Mesenchymal stem cell (in vitro differentiated cells and primary cell): ENCODE results near the gene NCK1.
A peak's percentile ranks its signal among the peaks of the same experiment; 100 is the strongest.

Source experiments
- DNase-seq: peaks from one replicate; pipeline ENCODE4 v3.0.0-alpha.2; 2013
- H2AFZ ChIP-seq: one replicate; pipeline ENCODE4 v1.6.1; 2013; ENCODE audit warnings: low read depth, mild to moderate bottlenecking, control low read depth, inconsistent platforms, low read length, moderate library complexity
- H2AK5ac ChIP-seq: 2 replicates; pipeline ENCODE4 v1.6.1; 2013; ENCODE audit warnings: low read length, moderate library complexity, mild to moderate bottlenecking, inconsistent platforms; ENCODE audit not compliant: severe bottlenecking
- H2BK120ac ChIP-seq: one replicate; pipeline ENCODE4 v1.6.1; 2013; ENCODE audit warnings: low read depth, mild to moderate bottlenecking, inconsistent platforms, low read length, moderate library complexity
- H2BK12ac ChIP-seq, 2 experiments: one replicate each; pipeline ENCODE4 v1.6.1; 2013; ENCODE audit warnings: inconsistent platforms in 2 of 2, low read length in 2 of 2, mild to moderate bottlenecking in 2 of 2, moderate library complexity in 2 of 2, control low read depth in 1 of 2
- H2BK15ac ChIP-seq: one replicate; pipeline ENCODE4 v1.6.1; 2013; ENCODE audit warnings: mild to moderate bottlenecking, low read depth, inconsistent platforms; ENCODE audit not compliant: poor library complexity, severe bottlenecking
- H2BK5ac ChIP-seq: 2 replicates; pipeline ENCODE4 v1.6.1; 2013; ENCODE audit warnings: low read depth, mild to moderate bottlenecking, low read length, control low read depth, inconsistent platforms; ENCODE audit not compliant: poor library complexity, severe bottlenecking
- H3K14ac ChIP-seq, 2 experiments: one replicate each; pipeline ENCODE4 v1.6.1; 2013; ENCODE audit warnings: inconsistent platforms in 2 of 2, low read length in 2 of 2, control low read depth in 1 of 2, mild to moderate bottlenecking in 1 of 2, moderate library complexity in 1 of 2
- H3K18ac ChIP-seq, 2 experiments: one replicate each; pipeline ENCODE4 v1.6.1; 2013; ENCODE audit warnings: inconsistent platforms in 2 of 2, low read length in 2 of 2, control low read depth in 1 of 2, low read depth in 1 of 2, mild to moderate bottlenecking in 1 of 2
- H3K23ac ChIP-seq, 2 experiments: one replicate each; pipeline ENCODE4 v1.6.1; 2013; ENCODE audit warnings: inconsistent platforms in 2 of 2, low read length in 2 of 2, mild to moderate bottlenecking in 2 of 2, moderate library complexity in 2 of 2, control low read depth in 1 of 2
- H3K27ac ChIP-seq: 2 replicates; pipeline ENCODE4 v1.5.1; 2013; ENCODE audit warnings: mild to moderate bottlenecking, moderate library complexity, low read length, control low read depth, inconsistent platforms; ENCODE audit not compliant: poor library complexity, severe bottlenecking
- H3K27me3 ChIP-seq, 2 experiments: 2 replicates each; pipeline versions ENCODE4 v1.6.1 to v1.7.0; 2013; ENCODE audit warnings: low read length in 2 of 2, mild to moderate bottlenecking in 2 of 2, moderate library complexity in 2 of 2, control low read depth in 1 of 2, inconsistent platforms in 1 of 2; ENCODE audit not compliant: control insufficient read depth in 1 of 2, insufficient read depth in 1 of 2
- H3K36me3 ChIP-seq, 2 experiments: 2 replicates each; pipeline versions ENCODE4 v1.6.1 to v1.7.0; 2013; ENCODE audit warnings: low read length in 2 of 2, control low read depth in 1 of 2, inconsistent platforms in 1 of 2, low read depth in 1 of 2, mild to moderate bottlenecking in 1 of 2; ENCODE audit not compliant: insufficient read depth in 2 of 2, control insufficient read depth in 1 of 2
- H3K4ac ChIP-seq, 2 experiments: one replicate each; pipeline ENCODE4 v1.6.1; 2013; ENCODE audit warnings: inconsistent platforms in 2 of 2, low read length in 2 of 2, mild to moderate bottlenecking in 2 of 2, moderate library complexity in 2 of 2, control low read depth in 1 of 2, low read depth in 1 of 2
- H3K4me1 ChIP-seq: 2 replicates; pipeline ENCODE4 v1.6.1; 2013; ENCODE audit warnings: low read depth, low read length, control low read depth; ENCODE audit not compliant: control insufficient read depth, insufficient read depth
- H3K4me2 ChIP-seq: 2 replicates; pipeline ENCODE4 v1.6.1; 2013; ENCODE audit warnings: low read length, mild to moderate bottlenecking, inconsistent platforms; ENCODE audit not compliant: poor library complexity, severe bottlenecking
- H3K4me3 ChIP-seq, 2 experiments: 2 replicates each; pipeline versions ENCODE4 v1.5.1 to v1.7.0; 2013; ENCODE audit warnings: low read length in 2 of 2, mild to moderate bottlenecking in 2 of 2, control low read depth in 1 of 2, low read depth in 1 of 2; ENCODE audit not compliant: insufficient read depth in 1 of 2
- H3K79me1 ChIP-seq: replicated peaks from 2 replicates; pipeline ENCODE4 v1.6.1; 2013; ENCODE audit warnings: mild to moderate bottlenecking, control low read depth, low read length, inconsistent platforms; ENCODE audit not compliant: poor library complexity, severe bottlenecking
- H3K9ac ChIP-seq: 2 replicates; pipeline ENCODE4 v1.7.0; 2013; ENCODE audit warnings: mild to moderate bottlenecking, low read length, moderate library complexity
- H3K9me3 ChIP-seq: 2 replicates; pipeline ENCODE4 v1.7.0; 2013; ENCODE audit warnings: mild to moderate bottlenecking, low read length; ENCODE audit not compliant: control insufficient read depth
- H4K8ac ChIP-seq: one replicate; pipeline ENCODE4 v1.6.1; 2013; ENCODE audit warnings: inconsistent platforms, mild to moderate bottlenecking, low read length, moderate library complexity
- H4K91ac ChIP-seq: one replicate; pipeline ENCODE4 v1.6.1; 2013; ENCODE audit warnings: mild to moderate bottlenecking, low read length, inconsistent platforms
- WGBS: methylation state at CpG from one replicate; pipeline ENCODE4 v1.1.7; 2013; ENCODE audit warnings: mixed read lengths; 5-methylcytosine and 5-hydroxymethylcytosine counted together

NCK1 gene

DNA sequence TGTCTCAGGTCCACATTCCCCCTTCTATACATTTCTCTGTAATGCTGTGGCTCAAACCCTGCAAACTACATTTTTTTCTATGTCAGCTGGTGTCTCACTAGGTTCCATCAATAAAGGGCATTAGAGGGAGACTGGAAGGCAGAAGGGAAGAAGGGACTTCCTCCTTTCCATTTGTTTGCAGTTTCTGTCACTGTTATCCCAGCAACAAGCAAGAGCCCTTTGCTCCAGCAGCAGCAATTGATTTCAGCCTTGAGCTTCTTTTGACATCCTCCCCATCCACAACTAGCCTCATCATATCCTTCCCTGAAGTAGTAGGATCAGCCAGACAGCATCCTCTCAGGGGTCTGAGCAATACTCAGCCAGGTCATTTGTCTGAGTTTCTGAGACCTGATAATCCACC lies 5.3 kb upstream of the NCK1 start:
- H3K23ac ChIP-seq, result no peak overlapping the region
- no peak overlapping the region for H2AK5ac ChIP-seq
- H3K14ac ChIP-seq, result no peak overlapping the region
- DNase-seq, result no peak
- H3K4me1 ChIP-seq, result no peaks in the 10 kb centered on the region
- no peaks in the 10 kb centered on the region for H3K27me3 ChIP-seq
- no peak overlapping the region for H3K9ac ChIP-seq
- H3K18ac ChIP-seq, result no peak overlapping the region
- H4K91ac ChIP-seq, result no peak overlapping the region
- no peak overlapping the region for H3K27ac ChIP-seq
- no peak overlapping the region for H3K4ac ChIP-seq
- no peaks in the 10 kb centered on the region for H3K9me3 ChIP-seq
- H2BK15ac ChIP-seq, result no peak overlapping the region
- no peak overlapping the region for H2AFZ ChIP-seq
- H2BK120ac ChIP-seq, result no peak overlapping the region
- H2BK5ac ChIP-seq, result no peak overlapping the region
- H3K4me2 ChIP-seq, result no peak overlapping the region
- no peak overlapping the region for H4K8ac ChIP-seq
- no peak overlapping the region for H2BK12ac ChIP-seq
- H3K79me1 ChIP-seq, result peaks cover 21% of the 10 kb centered on the region
- H3K36me3 ChIP-seq, result peaks cover 0 to 11% of the 10 kb centered on the region in 2 experiments
- H3K4me3 ChIP-seq, result no peak overlapping the region

DNA sequence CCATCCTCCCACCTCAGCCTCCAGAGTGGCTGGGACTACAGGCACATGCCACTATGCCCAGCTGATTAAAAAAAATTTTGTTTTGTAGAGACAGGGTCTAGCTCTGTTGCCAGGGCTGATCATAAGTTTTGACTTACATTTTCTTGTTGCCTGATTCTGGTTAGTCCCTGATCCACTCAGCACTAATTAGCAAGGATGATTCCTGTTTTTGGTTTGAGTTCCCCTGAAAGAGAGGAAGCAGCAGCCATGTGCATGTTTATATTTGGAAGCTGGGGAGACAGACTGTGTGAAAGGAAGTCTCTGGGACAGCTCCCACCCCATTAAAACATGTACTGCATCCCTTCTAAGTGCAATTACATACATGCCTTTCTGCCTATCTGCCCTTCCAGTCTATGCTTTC lies 3.6 kb upstream of the NCK1 start:
- no peak overlapping the region for H3K9ac ChIP-seq
- H3K9me3 ChIP-seq, result no peaks in the 10 kb centered on the region
- no peak overlapping the region for H2BK12ac ChIP-seq
- H3K18ac ChIP-seq, result no peak overlapping the region
- no peak overlapping the region for H2BK15ac ChIP-seq
- no peak overlapping the region for H2AFZ ChIP-seq
- H3K4me2 ChIP-seq, result no peak overlapping the region
- no peak overlapping the region for H4K8ac ChIP-seq
- H3K27ac ChIP-seq, result no peak overlapping the region
- H3K4me3 ChIP-seq, result no peak overlapping the region
- H3K4me1 ChIP-seq, result no peaks in the 10 kb centered on the region
- H3K27me3 ChIP-seq, result no peaks in the 10 kb centered on the region
- H2AK5ac ChIP-seq, result no peak overlapping the region
- no peak overlapping the region for H3K14ac ChIP-seq
- DNase-seq, result peak; percentile 41
- H2BK120ac ChIP-seq, result no peak overlapping the region
- no peak overlapping the region for H4K91ac ChIP-seq
- no peak overlapping the region for H3K4ac ChIP-seq
- H3K23ac ChIP-seq, result no peak overlapping the region
- peaks cover 0 to 11% of the 10 kb centered on the region in 2 experiments for H3K36me3 ChIP-seq
- no peak overlapping the region for H2BK5ac ChIP-seq
- peaks cover 19% of the 10 kb centered on the region for H3K79me1 ChIP-seq

DNA sequence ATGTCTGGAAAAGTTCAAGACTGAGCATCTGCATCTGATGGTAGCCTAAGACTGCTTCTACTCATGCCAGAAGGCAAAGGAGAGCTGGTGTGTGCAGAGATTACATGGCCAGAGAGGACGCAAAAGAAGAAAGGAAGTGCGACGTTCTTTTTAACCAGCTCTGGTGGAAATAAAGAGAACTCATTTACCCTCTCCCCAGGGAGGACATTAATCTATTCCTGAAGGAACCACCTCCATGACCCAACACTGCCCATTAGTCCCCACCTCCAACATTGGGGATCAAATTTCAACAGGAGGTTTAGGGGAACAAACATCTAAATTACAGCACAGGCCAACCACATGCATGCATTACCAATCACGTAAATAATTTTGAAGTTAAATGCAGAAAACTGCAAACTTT lies 1.5 kb upstream of the NCK1 start:
- no peaks in the 10 kb centered on the region for H3K27me3 ChIP-seq
- no peak overlapping the region for H3K27ac ChIP-seq
- no peak overlapping the region for H2BK12ac ChIP-seq
- H2BK15ac ChIP-seq, result no peak overlapping the region
- H3K9ac ChIP-seq, result peak overlapping the region; percentile 94
- peak; percentile 43 for DNase-seq
- 14% methylated on average over 3 of the region's 4 CpGs for WGBS
- no peak overlapping the region for H2AFZ ChIP-seq
- H2BK5ac ChIP-seq, result no peak overlapping the region
- H3K79me1 ChIP-seq, result peaks cover 14% of the 10 kb centered on the region
- no peak overlapping the region for H3K4me2 ChIP-seq
- H3K9me3 ChIP-seq, result no peaks in the 10 kb centered on the region
- H2AK5ac ChIP-seq, result no peak overlapping the region
- H3K36me3 ChIP-seq, result no peaks in the 10 kb centered on the region
- H3K4me1 ChIP-seq, result peaks cover 1% of the 10 kb centered on the region
- no peak overlapping the region for H3K4ac ChIP-seq
- H4K8ac ChIP-seq, result no peak overlapping the region
- no peak overlapping the region for H3K18ac ChIP-seq
- no peak overlapping the region for H3K14ac ChIP-seq
- peak overlapping the region in 1 of 2 experiments; percentile 96 for H3K4me3 ChIP-seq
- no peak overlapping the region for H2BK120ac ChIP-seq
- no peak overlapping the region for H3K23ac ChIP-seq
- H4K91ac ChIP-seq, result no peak overlapping the region

DNA sequence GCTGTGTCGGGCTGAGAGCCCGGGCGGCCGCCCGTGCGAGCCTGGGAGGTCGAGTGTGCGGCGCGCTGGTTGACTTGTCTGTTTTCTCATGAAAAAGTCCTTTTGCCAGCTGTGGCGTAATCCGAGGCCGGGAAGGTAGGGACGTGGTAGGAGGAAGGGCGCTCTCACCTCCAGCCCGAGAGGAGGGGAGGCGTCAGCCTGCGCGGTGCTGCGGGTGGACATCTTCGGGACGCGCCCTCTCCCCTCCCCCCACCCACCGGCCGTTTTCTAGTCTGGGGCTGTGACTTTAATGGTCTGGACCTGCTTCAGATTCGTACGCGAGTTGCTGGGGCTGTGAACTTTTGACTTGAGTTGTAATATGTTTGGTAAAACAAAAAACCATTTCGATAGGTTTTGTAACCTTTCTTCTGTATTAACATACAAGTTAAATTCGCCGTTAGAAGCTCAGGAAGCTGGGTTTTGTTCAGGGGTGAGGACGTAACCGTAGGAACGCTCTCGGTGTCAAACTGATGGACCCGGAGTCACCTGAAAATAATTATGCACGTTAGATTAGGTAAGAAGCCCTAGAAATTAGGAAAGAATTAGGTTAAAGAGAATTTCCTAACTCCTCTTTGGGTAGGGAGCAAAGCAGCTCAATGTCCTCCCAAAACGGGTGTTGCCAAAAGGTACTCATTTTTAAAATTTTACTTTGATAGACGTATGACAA lies 762 bp downstream of the NCK1 start:
- no peak overlapping the region for H2BK5ac ChIP-seq
- H3K4me1 ChIP-seq, result peaks cover 1% of the 10 kb centered on the region
- 1% methylated on average over 22 of the region's 39 CpGs for WGBS
- peaks cover 8% of the 10 kb centered on the region for H3K79me1 ChIP-seq
- no peak overlapping the region for H4K8ac ChIP-seq
- H3K4me3 ChIP-seq, result peak overlapping the region; percentile 70 to 96
- H3K23ac ChIP-seq, result peak overlapping the region in 1 of 2 experiments; percentile 95
- H2BK12ac ChIP-seq, result peak overlapping the region in 1 of 2 experiments; percentile 60
- H3K14ac ChIP-seq, result peak overlapping the region in 1 of 2 experiments; percentile 97
- peak overlapping the region; percentile 20 to 100 for H3K18ac ChIP-seq
- peak overlapping the region; percentile 20 for H2AFZ ChIP-seq
- peak overlapping the region; percentile 94 for H3K9ac ChIP-seq
- peak overlapping the region; percentile 28 for H4K91ac ChIP-seq
- H3K36me3 ChIP-seq, result peaks cover 0 to 2% of the 10 kb centered on the region in 2 experiments
- no peak overlapping the region for H2AK5ac ChIP-seq
- peak overlapping the region; percentile 4 for H2BK120ac ChIP-seq
- H3K4me2 ChIP-seq, result peak overlapping the region; percentile 85
- DNase-seq, result peak; percentile 73
- H3K27me3 ChIP-seq, result no peaks in the 10 kb centered on the region
- H3K4ac ChIP-seq, result peak overlapping the region; percentile 11 to 99
- peak overlapping the region; percentile 70 for H2BK15ac ChIP-seq
- H3K9me3 ChIP-seq, result no peaks in the 10 kb centered on the region
- peak overlapping the region; percentile 73 for H3K27ac ChIP-seq
